ACC112 (cell line): ENCODE measurements around the gene ACVR1B.

Experiments used
- H2AFZ ChIP-seq: fragments of 200-600 bp; sonication (generic); one replicate; pipeline ENCODE4 v1.6.0; 2017; ENCODE audit warnings: antibody characterized with exemption, low read length; ENCODE audit not compliant: unreplicated experiment
- H3K27ac ChIP-seq: fragments of 200-600 bp; sonication (generic); 2 replicates; pipeline ENCODE4 v1.5.1; 2014; ENCODE audit warnings: low read depth, mild to moderate bottlenecking, antibody characterized with exemption, low read length, moderate library complexity
- H3K27me3 ChIP-seq: fragments of 200-600 bp; sonication (generic); 2 replicates; pipeline ENCODE4 v1.6.1; 2014; ENCODE audit warnings: mild to moderate bottlenecking, antibody characterized with exemption, low read length, moderate library complexity, mixed read lengths; ENCODE audit not compliant: insufficient read depth
- H3K36me3 ChIP-seq: fragments of 200-600 bp; sonication (generic); 2 replicates; pipeline ENCODE4 v1.6.1; 2016; ENCODE audit warnings: mild to moderate bottlenecking, antibody characterized with exemption, low read length, moderate library complexity, mixed read lengths; ENCODE audit not compliant: insufficient read depth
- H3K4me1 ChIP-seq: fragments of 200-600 bp; sonication (generic); one replicate; pipeline ENCODE4 v1.6.1; 2016; ENCODE audit warnings: low read length, mixed read lengths; ENCODE audit not compliant: insufficient read depth, unreplicated experiment, control insufficient read depth
- H3K4me3 ChIP-seq: fragments of 200-600 bp; sonication (generic); 2 replicates; pipeline ENCODE4 v1.5.1; 2014; ENCODE audit warnings: mild to moderate bottlenecking, low read depth, low read length
- H3K79me2 ChIP-seq: fragments of 200-600 bp; sonication (generic); one replicate; pipeline ENCODE4 v1.6.0; 2016; ENCODE audit warnings: low read length; ENCODE audit not compliant: control insufficient read depth, unreplicated experiment, insufficient read depth

Gene ACVR1B

DNA sequence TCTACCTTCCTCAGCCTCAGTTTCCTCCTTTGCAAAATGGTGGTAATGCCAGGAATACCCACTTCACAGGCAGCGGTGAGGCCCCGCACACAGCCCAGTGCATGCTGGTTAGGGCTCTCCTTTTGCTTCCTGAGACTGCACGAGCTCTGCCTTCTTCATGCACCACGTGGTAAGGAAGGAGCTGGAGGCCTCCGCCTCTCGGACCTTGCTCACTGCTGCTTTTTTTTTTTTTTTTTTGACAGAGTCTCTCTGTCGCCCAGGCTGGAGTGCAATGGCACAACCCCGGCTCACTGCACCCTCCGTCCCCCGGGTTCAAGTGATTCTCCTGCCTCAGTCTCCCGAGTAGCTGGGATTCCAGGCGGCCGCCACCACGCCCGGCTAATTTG, 73.3 kb downstream of the ACVR1B start:
- Histone ChIP-seq H3K36me3 (no peaks in the 10 kb centered on the region), H3K27me3 (no peaks in the 10 kb centered on the region), H3K27ac (no peak overlapping the region), H3K4me1 (peaks cover 5% of the 10 kb centered on the region), H3K4me3 (no peak overlapping the region), H2AFZ (no peak overlapping the region), H3K79me2 (no peaks in the 10 kb centered on the region)

DNA sequence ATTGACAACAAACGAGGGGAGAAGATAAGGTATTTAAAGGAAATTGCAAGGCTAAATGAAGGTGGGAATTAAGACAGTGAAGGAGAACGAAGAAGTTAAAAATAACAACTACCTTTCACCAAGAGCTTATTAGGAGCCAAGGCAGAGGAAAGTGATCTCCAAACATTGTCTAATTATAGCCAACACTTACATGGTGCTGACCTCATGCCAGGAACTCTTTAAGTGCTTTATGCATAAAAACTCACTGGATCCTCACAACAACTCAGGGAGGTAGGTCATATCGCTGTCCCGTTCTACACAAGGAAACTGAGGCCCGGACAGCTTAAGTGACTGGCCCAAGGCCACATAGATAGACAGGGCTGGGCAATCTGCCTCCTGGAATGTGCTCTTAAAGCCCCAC, 74.8 kb downstream of the ACVR1B start:
- Histone ChIP-seq H3K27me3 (no peaks in the 10 kb centered on the region), H3K79me2 (no peaks in the 10 kb centered on the region), H2AFZ (peak overlapping the region; percentile 8), H3K36me3 (no peaks in the 10 kb centered on the region), H3K27ac (no peak overlapping the region), H3K4me1 (peaks cover 5% of the 10 kb centered on the region), H3K4me3 (no peak overlapping the region)

- Histone ChIP-seq H3K79me2 (no peaks in the 10 kb centered on the region), H3K4me3 (no peak overlapping the region), H3K4me1 (peaks cover 8% of the 10 kb centered on the region), H3K27me3 (no peaks in the 10 kb centered on the region), H2AFZ (no peak overlapping the region), H3K36me3 (no peaks in the 10 kb centered on the region), H3K27ac (no peak overlapping the region)
Measured at GRCh38 chr12:52027085-52027843, 75.8 kb downstream of the ACVR1B start.

GRCh38 chr12:52029685-52030084, 78.2 kb downstream of the ACVR1B start:
- H3K36me3 ChIP-seq, result no peaks in the 10 kb centered on the region
- H2AFZ ChIP-seq, result no peak overlapping the region
- no peak overlapping the region for H3K27ac ChIP-seq
- no peak overlapping the region for H3K4me3 ChIP-seq
- H3K79me2 ChIP-seq, result no peaks in the 10 kb centered on the region
- H3K27me3 ChIP-seq, result no peaks in the 10 kb centered on the region
- H3K4me1 ChIP-seq, result peaks cover 13% of the 10 kb centered on the region

DNA sequence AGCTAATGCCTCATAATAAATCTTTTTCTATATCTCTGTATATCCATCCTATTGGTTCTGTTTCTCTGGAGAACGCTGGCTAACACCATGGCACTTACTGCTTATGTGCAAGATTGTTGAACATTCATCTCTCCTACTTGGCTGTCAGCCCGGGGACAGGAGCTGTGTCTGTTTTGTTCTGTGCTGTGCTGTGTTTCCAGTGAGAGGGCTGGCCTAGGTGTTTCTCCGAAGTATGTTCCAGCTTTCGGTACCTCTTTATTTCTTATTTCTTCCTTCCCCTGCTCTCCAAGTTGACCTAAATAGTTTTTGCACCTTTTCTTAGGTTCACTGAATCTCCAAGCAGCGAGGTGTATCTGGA, 80.9 kb downstream of the ACVR1B start:
- Histone ChIP-seq H3K27me3 (no peaks in the 10 kb centered on the region; the same call in 1 of the 2 replicates), H3K4me1 (peaks cover 18% of the 10 kb centered on the region), H3K36me3 (no peaks in the 10 kb centered on the region), H2AFZ (peak overlapping the region; percentile 34), H3K4me3 (peak overlapping the region; percentile 68), H3K27ac (peak overlapping the region; percentile 71), H3K79me2 (no peaks in the 10 kb centered on the region)

GRCh38 chr12:52032804-52033445, 81.4 kb downstream of the ACVR1B start:
- Histone ChIP-seq H3K36me3 (no peaks in the 10 kb centered on the region), H3K4me3 (peak overlapping the region; percentile 73), H3K27ac (peak overlapping the region; percentile 75), H3K4me1 (peaks cover 20% of the 10 kb centered on the region), H2AFZ (peak overlapping the region; percentile 34), H3K79me2 (no peaks in the 10 kb centered on the region), H3K27me3 (no peaks in the 10 kb centered on the region; the same call in 1 of the 2 replicates)

DNA sequence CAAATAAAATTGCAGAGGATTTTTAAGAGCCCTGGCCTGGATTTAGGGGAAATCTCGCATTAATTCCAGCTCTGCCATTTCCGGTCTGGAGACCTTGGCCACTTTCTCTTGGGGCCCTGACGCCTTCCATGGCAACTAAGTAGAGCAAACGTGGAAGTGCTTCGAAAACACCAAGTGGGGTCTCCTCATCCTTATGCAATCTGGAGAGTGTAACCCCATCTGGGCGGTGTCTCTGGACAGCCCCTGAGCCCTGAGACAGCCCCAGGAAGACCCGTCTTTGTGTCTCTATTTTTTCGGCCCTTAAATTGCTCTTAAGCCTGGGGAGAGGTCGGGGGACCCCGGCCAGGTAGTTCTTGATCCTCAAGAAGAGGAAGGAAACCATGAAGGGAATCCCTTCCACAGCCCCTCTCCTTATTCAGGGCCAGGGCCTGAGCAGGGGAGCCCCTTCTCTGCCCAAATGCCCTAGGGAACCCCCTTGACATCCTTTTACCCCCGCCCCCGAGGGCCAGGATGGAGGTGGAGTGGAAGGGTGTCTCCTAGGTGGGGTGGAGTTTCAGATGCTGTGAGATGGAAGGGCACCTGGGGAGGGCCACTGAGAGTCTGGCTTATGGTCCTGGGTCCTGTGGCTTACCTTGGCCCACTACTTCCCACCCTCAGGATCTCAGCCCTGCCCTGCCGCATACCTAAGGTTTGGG, 82.1 kb downstream of the ACVR1B start:
- H3K36me3 ChIP-seq, result no peaks in the 10 kb centered on the region
- H3K4me3 ChIP-seq, result peak overlapping the region; percentile 73
- peak overlapping the region; percentile 75 for H3K27ac ChIP-seq
- H3K79me2 ChIP-seq, result no peaks in the 10 kb centered on the region
- no peaks in the 10 kb centered on the region; the same call in 1 of the 2 replicates for H3K27me3 ChIP-seq
- peak overlapping the region; percentile 15 for H2AFZ ChIP-seq
- H3K4me1 ChIP-seq, result peaks cover 25% of the 10 kb centered on the region

DNA sequence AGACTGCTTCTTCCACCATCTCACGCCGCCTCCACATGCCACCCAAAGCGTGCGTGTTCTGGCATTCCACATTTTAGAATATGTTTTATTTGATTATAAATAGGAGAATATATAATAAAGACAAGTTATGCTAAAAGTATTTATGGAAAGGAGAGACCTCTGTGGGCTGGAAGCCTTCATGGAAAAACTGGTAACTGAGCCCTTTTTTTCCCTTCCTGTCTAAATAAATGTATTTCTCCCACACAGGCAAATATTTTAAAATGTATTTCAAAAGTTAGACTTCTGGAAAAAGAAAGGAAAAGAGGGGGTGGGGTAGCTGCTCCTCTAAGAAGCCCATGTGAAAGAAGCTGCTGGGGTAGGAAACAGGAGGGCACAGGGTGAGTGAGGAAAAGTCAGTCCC, 83.7 kb downstream of the ACVR1B start:
- Histone ChIP-seq H3K27ac (no peak overlapping the region), H3K4me1 (peaks cover 28% of the 10 kb centered on the region), H3K79me2 (no peaks in the 10 kb centered on the region), H3K27me3 (no peaks in the 10 kb centered on the region; the same call in 1 of the 2 replicates), H2AFZ (no peak overlapping the region), H3K4me3 (no peak overlapping the region), H3K36me3 (no peaks in the 10 kb centered on the region)

GRCh38 chr12:52035926-52036325, 84.4 kb downstream of the ACVR1B start:
- Histone ChIP-seq H3K27me3 (no peaks in the 10 kb centered on the region; the same call in 1 of the 2 replicates), H3K27ac (peak overlapping the region; percentile 38; the same call in 1 of the 2 replicates)

DNA sequence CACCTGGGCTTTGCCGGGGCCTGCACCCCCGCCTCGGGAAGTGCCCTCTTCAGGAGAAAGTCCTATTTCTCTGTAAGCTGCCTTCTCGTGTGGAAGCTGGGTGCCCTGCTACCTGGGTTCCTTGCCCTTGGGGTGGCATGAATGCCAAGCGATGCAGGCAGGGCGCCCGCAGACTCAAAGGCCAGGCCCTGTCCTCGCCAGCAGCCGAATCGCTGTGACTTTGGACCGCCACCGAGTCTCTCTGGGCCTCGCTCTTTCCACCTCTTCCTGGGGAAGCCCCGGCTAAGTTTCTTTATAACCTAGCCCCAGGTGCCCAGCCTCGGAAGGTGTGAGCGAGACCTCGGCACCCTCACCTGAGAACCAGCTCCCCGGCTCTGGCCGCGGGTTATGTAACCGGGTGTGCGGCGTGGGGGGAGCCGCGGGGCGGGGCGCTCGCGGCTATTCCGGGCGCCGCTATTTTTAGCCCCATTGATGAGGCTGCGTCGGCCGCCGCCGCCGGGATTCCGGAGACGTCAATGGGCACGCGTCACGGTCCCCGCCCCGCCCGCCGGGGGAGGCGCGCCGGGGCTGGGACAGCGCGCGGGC, 85.2 kb downstream of the ACVR1B start:
- peaks cover 28% of the 10 kb centered on the region for H3K4me1 ChIP-seq
- H3K79me2 ChIP-seq, result no peaks in the 10 kb centered on the region
- no peaks in the 10 kb centered on the region for H3K36me3 ChIP-seq
- H3K27me3 ChIP-seq, result no peaks in the 10 kb centered on the region; the same call in 1 of the 2 replicates
- H3K4me3 ChIP-seq, result peak overlapping the region; percentile 71
- no peak overlapping the region for H2AFZ ChIP-seq
- H3K27ac ChIP-seq, result peak overlapping the region; percentile 38; the same call in 1 of the 2 replicates

More at GRCh38 chr12:52035926-52036325, 84.4 kb downstream of the ACVR1B start:
- Histone ChIP-seq H3K4me1 (peaks cover 28% of the 10 kb centered on the region), H2AFZ (no peak overlapping the region), H3K36me3 (no peaks in the 10 kb centered on the region), H3K4me3 (no peak overlapping the region), H3K79me2 (no peaks in the 10 kb centered on the region)
